DMS 273 (cell line): ENCODE measurements around the gene SLC6A19.
"Not testable (repeated sequence)": the region's sequence is repeated elsewhere in the genome, so short reads cannot be mapped to it uniquely, and the experiment has no call there.

Source experiments
- DNase-seq: peaks from one replicate; lab custom pipeline; 2025; ENCODE audit not compliant: unreplicated experiment; lab: John Stamatoyannopoulos, UW

SLC6A19 gene

DNA sequence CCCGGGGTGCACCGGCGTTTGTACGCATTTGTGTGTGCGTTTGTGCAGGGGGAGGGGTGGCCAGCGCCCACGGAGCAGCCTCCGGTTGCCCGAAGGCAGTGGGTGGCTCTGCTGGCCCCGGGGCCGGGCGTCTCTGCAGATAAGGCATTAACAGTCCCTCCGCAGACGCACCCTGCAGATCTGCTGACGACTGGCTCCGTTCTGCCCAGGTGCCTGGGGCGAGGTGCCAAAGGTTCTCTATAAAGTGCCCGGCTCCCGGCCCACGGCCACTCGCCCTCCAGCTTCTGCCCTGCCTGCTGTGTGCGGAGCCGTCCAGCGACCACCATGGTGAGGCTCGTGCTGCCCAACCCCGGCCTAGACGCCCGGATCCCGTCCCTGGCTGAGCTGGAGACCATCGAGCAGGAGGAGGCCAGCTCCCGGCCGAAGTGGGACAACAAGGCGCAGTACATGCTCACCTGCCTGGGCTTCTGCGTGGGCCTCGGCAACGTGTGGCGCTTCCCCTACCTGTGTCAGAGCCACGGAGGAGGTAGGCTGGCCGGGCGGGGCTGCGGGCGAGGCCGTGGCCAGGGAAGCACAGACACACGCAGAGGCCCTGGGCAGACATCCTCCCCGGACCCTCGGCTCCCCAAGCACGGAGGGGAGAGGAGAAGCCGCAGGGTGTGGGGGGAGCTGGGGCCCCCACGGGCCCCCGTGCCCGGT lies at the start of gene SLC6A19:
Gene SLC6A19 (plus strand): TSS at position 269 of the 699 bp plus-strand sequence. CDS start 56 bp downstream, at position 325.
- no peak for DNase-seq

DNA sequence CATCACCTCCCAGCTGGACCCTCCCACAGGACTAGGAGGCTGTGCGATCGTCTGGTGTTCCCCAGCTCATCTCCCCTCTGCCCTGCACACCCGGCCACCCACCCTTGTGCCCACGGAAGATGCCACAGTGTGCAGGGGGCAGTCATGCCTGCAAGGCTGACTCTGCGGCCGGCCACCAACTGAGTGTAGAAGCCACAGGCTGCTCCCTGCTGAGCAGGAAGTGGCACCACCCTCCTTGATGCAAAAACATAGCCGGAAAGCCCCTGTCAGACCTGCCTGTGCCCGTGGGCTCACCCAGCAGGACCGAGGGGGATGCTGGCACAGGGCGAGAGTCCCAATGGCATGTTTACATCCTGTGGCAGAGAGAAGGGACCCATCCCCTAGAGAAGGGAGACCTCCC lies 49.2 kb upstream of the SLC6A19 start:
- no peak for DNase-seq

DNA sequence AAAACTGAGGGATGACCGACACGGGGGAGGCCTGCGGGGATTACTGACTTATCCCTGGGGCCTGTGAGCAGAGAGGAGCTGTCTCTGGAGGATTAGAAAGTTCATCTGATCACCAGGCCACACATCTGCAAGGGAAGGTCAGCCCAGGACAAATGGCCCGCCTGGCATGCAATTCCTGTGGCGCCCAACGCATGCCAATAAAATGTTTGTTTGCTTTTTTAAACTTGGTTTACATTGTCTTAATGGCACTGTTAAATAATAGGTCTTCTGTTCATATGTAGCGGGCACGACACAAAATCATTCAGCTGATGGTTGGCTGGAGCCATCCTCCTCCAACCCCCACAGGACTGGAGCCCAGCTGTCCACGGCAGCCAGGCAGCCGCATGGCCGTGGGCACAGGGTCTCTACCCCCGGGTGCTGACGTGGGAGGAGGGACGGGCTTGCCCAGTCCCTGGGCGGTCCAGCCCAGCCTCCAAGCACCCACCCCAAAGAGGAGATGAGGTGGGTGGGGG lies 48.6 kb upstream of the SLC6A19 start:
- DNase-seq = no peak

DNA sequence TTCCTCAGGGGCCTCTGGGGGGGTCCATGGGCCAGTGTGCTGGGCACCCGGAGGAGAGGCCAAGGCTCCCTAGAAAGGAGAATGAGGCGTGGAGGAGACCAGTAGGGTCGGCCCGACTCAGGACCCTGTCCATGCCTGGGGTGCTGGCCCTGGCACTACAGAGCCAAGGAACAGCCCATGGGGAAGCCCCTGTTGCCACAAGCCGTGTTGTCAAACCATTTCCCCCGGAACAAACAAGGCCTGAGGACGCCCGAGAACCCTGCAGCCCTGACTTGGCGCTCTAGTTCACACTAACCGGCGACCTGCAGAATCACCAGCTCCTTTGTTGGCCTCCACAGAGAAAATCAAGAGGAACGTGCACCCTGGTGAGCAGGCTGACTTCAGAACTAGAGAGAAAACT lies 48.0 kb upstream of the SLC6A19 start:
- no peak for DNase-seq

DNA sequence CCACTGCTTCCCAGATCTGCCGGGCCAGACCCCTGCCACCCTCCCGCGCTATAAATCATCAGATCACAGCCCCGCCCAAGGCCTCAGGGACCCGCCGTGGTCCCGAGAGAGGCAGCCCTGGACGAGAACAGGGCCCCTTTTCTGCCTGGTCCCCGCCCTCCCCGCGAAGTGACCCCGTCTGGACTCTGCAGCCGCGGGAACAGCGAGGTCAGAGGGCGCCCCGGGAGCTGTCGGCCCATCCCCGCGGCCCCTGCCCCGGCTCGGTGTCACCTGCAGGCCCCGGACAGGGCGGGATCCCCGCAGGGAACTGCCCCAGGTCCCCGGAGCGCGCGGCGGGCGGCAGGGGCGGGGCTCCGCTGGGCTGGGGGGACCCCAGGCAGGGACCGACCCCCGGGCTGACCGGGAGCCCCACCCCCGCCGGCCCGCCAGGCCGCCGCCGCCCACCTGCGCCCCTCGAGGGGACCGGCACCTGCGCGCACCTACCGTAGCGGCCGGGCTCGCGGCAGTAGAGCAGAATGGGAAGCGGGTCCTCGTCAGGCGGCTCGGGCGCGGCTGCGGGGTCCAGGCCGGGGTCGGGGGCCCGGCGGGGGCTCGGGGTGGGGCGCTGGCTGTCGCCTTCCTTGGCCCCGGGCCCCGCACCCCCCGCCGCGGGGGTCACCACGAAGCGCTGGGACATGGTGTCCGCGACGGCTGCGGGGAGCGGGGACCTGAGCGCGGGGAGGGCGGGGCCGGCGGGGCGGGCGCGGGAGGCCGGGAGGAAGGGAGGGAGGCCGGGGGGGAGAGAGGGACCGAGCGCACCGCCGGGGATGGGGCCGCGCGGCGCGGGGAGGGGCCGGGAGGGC lies 46.0 kb upstream of the SLC6A19 start:
- DNase-seq = peak; percentile 41

DNA sequence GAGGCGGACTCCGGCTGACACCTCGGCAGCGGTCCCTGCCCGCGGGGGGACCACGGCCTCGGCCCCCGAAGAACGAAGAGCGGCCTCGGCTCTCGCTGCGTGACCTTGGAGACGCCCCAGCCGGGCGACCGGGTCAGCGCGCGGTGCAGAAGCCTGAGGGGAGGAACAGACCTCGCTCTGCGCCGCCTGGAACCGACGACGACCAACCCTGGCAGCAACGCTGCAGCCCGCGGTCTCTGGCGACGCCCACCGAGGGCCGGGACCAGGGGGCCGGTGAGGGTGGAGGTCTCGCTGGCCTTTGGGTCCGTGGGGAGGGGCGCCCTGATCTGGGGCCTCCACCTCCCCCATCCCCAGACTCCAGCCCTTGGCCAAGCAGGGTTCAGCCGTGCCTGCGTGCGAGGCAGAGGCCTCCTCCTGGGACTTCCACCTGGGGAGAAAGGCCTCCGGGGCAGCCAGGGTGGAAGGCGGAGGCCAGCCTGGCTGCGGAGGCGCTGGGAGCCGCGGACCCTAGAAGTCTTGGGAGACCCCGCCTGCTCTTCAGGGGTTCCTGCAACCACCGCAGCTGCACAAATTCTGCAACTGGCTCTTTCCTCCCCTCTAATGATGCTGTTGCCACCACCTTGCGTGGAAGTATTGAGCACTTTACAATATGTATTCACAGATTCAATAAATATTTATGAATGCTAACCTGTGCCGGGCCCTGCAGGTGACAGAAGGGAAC lies 45.2 kb upstream of the SLC6A19 start:
- peak; percentile 41 for DNase-seq

DNA sequence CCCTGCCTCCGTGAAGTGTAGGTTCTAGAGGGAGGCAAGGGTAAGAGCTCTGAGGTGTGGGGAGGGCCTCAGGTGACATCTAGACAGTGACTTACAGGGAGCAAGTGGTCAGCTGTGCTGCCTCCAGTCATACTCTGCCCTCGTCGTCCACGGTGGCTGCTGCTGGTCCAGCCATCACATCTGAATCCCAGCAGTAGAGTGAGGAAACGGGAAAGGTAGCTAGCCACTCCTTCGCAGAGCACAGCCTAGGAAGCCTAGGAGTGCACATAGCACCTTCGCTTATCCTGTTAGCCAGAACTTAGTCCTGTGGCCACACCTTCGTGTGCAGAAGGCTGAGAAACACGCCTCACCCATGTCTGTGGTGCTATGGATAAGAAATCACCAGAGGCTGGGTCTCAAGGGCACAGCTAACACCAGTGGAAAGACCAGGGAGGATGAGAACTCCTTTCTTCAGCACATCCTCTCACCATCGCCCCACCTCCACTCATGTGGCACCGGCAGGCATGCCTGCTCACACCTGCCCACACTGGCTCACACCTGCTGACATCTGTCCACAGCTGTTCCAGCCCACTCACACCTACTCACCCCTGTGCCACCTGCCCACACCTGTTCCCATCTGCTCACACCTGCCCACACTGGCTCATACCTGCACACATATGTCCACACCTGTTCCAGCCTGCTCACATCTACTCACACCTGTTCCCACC lies 44.5 kb upstream of the SLC6A19 start:
- DNase-seq = no peak

DNA sequence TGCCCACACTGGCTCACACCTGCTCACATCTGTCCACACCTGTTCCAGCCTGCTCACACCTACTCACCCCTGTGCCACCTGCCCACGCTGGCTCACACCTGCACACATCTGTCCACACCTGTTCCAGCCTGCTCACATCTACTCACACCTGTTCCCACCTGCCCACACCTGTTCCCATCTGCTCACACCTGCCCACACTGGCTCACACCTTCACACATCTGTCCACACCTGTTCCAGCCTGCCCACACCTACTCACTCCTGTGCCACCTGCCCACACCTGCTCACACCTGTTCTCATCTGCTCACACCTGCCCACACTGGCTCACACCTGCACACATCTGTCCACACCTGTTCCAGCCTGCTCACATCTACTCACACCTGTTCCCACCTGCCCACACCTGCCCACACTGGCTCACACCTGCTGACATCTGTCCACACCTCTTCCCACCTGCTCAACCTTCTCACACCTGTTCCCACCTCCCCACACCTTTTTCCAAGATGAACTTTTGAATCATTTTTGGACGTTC lies 43.9 kb upstream of the SLC6A19 start:
- DNase-seq = not testable (repeated sequence)

DNA sequence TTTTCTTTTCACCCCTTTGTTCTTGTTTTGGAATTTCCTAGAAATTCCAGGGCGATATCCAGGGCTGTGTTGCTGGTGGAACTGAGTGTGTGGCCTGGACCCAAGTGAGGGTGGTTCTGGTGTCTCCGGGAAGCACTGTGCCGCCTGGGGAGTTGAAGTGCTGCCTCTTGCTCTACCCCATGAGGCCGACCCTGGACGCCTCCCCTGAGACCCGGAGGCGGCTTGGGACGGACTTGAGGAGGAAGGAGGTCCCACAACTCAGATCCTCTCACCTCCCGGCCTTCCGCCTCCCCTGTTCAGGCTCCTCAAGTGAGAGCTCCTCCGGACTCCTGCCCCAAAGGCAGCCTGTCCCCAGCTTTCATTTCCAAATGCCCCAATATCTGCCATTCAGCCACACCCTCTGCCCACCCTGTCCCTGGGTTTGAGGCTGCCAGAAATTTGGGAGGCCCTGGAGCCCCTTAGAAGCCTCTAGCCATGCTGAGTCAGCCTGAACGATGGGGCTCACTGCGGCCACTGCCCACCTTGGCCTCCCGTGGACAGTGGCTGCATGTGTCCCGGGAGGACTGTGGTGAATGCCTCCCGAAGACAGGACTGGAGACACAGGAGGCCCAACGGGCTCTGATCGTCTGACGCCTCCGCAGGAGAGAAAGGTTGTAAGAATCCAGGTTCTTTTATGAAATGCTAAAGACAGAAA lies 42.6 kb upstream of the SLC6A19 start:
- no peak for DNase-seq

DNA sequence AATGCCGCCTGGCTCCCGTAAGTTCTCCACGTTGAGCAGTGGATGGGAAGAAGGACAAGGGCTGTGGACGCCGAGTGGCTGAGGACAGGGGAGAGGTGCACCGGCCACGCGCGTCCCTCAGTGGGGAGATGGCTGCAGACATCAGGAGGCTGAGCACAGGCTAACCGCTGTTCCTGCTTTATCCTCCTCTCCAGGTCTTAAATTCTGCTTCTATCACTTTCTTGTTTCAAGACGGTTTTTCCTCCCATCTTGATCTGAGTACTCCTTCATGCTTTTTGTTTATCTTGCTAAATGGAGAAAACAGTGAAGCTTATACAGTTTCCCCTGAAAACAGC lies 42.1 kb upstream of the SLC6A19 start:
- no peak for DNase-seq

DNA sequence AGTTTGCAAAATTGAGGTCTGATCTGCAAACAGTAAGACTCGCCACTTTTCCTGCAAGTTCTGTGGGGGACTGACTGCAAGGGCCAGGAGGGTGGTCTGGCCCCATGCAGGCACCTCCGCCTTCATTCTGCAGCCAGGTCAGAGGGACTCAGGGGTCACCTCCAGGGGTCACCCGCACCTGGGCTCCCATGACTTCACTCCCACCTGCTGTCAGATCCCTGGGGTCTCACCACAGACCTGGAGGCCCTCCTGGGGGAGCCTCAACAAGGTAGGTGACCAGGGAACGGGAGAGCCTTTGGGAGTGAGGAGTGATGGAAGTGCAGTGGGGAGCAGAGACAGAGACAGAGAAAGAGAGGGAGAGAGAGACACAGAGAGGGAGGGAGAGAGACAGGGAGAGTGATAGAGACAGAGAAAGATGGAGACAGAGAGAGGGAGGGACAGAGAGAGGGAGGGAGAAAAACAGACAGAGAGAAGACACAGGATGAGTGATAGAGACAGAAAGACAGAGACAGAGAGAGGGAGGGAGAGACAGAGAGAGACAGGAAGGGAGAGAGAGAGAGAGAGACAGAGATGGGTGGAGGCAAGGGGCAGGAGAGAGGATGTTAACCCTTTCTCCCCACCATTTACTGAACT lies 41.5 kb upstream of the SLC6A19 start:
- DNase-seq = no peak

DNA sequence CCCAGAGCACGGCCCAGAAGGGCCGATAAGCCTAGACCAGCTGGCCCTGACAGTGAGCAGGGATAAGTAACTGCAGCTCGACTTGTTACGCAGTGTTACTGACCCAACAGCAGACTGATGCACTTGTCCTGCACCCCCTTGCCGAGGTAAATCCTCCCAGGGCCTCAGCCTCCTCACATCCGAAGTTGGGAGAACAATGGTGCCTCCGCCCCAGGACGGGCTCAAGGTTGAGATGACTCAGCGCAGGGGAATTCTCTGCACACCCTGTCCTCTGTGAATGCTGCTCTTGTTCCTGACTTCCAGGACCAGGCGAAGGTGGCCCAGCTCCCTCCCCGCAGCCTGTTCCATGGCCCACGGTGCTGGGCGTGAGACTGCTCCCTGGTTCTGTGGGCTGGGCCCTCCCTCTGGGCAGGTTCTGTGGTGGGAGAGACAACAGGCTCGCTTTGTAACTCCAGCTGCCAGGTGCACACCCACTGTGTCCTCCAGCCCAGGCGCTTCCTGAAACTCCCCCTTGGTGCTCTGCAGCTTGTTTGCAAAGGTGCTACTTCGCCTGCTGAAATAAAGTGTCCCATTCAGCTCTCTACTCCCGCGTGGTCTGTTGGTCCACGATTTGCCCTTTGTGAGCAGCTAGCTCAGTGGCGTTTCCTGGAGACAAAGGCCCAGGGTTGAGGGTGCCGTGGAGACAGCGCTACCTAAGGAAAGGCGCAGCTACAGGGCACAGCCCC lies 40.1 kb upstream of the SLC6A19 start:
- DNase-seq = peak; percentile 29

DNA sequence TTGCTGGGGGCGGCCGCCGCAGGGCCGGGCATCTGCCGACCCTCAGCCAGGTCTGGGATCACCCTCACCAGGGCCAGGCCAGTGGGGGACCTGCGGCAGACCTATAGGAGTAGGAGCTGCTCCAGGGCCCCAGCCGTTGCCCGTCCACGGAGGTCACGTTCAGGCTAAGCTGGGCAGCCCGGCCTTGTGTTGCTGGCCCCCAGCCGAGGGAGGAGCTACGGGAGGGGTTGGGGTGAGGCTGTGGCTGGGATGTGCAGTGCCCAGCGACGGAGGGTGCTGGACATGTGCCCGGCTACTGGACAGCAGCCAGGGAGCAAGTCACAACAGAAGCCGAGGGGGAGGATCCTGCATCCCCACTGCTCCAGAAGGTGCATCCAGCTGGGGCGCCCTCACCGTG lies 39.6 kb upstream of the SLC6A19 start:
- peak; percentile 45 for DNase-seq

DNA sequence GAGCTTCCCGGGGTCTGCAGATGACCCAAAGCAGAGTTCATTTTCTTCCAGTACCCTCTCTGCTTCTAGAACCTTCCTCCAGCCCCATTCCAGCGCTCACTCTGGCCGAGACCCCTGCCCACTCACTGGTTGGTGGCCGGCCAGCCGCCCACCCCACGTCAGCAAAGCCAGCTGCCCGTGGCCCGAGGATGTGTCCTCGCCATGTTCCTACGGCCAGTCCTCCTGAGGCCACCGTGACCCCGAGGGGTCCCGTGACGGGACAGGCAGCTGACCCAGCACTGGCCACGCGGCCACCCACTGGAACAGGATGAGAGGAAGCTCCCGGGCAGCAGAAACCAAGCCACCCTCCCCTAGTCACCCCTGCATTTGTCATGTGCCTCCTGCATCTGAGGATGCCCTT lies 39.1 kb upstream of the SLC6A19 start:
- no peak for DNase-seq

DNA sequence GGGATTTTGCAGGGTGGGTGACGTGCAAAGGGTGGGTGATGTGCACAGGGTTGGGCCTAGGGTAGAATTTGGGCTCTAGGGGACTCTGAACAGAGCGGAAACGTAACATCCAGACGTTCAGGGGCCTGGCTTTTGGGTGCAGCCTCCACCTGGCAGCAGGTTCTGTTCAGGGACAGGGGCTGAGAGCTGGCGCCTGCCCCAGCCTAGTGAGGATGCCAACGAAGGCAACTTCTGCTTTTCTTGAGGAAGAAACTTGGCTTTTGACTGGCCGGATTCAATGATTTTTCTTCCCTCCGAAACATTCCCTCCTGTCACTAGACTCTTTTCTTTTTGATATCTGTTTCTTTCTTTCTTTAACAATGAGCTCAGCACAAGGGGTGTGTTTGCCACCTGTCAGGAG lies 38.6 kb upstream of the SLC6A19 start:
- DNase-seq = no peak

DNA sequence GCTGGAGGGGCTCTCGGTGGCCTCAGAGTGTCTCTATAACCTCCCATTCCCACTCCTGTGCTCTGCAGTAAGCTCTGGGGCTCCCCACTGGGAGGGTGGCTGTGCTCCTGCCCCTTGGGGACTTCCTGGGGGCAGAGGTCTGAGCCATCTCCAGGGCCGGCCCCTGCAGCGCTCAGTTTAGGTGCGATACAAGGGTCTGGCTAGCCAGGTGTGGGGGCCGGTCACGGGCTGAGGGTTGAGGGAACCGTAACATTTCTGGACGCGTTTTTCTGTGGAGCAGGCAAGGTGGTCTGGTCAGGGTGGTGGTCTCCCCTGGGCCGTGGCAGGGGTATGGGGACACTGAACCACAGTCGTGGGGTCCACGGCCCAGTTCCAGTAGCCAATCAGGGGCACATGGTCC lies 38.0 kb upstream of the SLC6A19 start:
- no peak for DNase-seq

DNA sequence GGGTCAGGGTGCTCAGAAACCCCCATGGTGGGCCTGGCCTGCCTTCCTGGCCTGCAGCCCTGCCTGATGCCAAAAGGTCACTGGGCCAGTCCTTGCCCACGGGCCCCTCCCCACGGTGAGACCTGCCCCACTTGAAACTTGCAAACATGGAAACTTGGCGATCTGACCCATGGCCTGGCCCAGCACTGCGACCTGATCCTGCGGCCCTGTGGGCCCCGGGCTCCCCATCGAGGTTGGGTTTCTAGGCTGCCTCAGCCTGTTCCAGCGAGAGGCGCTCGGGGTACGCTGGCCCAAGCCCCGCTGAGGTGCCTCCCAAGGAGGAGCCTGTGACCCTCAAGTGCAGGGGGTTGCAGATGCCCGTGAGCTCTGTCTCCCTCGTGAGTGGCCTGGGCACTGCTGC lies 37.5 kb upstream of the SLC6A19 start:
- no peak for DNase-seq

DNA sequence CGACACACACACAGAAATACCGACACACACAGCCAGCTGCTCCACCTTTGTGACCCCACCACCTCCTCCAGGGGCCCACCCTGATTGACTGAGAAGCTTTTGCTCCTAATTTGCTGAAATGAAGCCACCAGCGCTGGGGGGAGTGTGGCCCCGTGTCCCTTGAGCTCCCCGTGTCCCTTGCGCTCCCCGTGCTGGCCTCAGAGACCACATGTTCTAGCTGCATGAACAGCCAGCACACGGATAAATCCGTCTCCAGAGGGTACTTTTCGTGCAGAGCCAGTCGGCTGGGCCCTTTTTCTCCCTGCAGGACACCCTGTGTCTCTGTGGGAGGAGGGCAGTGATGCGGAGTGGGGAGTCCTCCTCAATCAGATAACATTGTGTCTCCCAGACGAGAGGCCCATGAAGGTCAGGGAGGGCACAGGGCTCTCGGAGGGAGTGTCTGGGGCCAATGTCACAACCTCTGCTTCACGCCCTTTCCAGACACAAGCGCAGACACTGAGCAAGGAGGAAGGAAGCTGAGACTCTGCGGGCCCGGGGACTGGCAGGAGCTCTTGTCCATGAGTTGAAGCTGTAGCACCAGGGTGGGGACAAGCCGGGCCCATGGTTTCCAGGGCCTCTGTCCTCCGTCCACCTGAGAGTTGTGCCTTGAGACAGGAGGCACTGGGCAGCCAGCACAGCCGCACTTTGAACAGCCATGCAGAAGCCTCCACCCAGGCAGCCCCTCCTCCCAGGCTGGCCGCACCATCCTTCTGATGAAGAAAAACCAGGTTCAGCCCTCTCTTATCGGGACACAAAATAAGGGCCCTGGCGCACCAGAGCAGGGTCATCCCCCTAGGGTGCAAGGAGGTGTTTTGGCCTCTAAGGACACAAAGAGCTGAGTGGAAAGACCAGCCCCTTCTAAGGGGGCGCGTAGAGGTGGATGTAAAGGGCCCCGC lies 36.4 kb upstream of the SLC6A19 start:
- DNase-seq = no peak
